GM23338 (cell line): ENCODE data around the gene TRMT61A. TPM values are rescaled to one million over a fixed set of nuclear protein-coding genes. Genes with fewer than 3 reads are reported as not detected.

Source experiments
- ATAC-seq: fragments of 200-7000 bp; cut with Tn5 transposase; 3 replicates; pipeline ENCODE4 v1.9.1; 2020
- DNase-seq: peaks from one replicate; pipeline ENCODE4 v3.0.0-alpha.2; 2015; ENCODE audit warnings: low spot score
- H2AFZ ChIP-seq: fragments of 200-600 bp; sonication (generic); 2 replicates; pipeline ENCODE4 v1.8.0; 2016; ENCODE audit warnings: antibody characterized with exemption, mild to moderate bottlenecking, moderate library complexity
- H3F3A ChIP-seq: fragments of 200-600 bp; sonication (generic); replicated peaks from 2 replicates; pipeline ENCODE4 v1.8.0; 2017; ENCODE audit warnings: antibody characterized with exemption, mixed run types, low read depth
- H3K27ac ChIP-seq: fragments of 200-600 bp; sonication (generic); 2 replicates; pipeline ENCODE4 v1.6.1; 2016; ENCODE audit warnings: low read depth
- H3K27me3 ChIP-seq: fragments of 200-600 bp; sonication (generic); 2 replicates; pipeline ENCODE4 v1.8.0; 2016; ENCODE audit warnings: mild to moderate bottlenecking, mixed run types, moderate library complexity; ENCODE audit not compliant: insufficient read depth
- H3K36me3 ChIP-seq: fragments of 200-600 bp; sonication (generic); 2 replicates; pipeline ENCODE4 v1.8.0; 2016; ENCODE audit warnings: mild to moderate bottlenecking; ENCODE audit not compliant: insufficient read depth
- H3K4me1 ChIP-seq: fragments of 200-600 bp; sonication (generic); 2 replicates; pipeline ENCODE4 v1.8.0; 2016; ENCODE audit warnings: mild to moderate bottlenecking, moderate library complexity; ENCODE audit not compliant: insufficient read depth
- H3K4me2 ChIP-seq: fragments of 200-600 bp; sonication (generic); 2 replicates; pipeline ENCODE4 v1.7.1; 2017; ENCODE audit warnings: mixed run types
- H3K4me3 ChIP-seq: fragments of 200-600 bp; sonication (generic); 2 replicates; pipeline ENCODE4 v1.6.1; 2016; ENCODE audit warnings: mixed run types
- H3K79me2 ChIP-seq: fragments of 200-600 bp; sonication (generic); replicated peaks from 2 replicates; pipeline ENCODE4 v1.8.0; 2017; ENCODE audit warnings: mild to moderate bottlenecking; ENCODE audit not compliant: insufficient read depth
- H3K9me2 ChIP-seq: fragments of 200-600 bp; sonication (generic); 2 replicates; pipeline ENCODE4 v1.8.0; 2017; ENCODE audit not compliant: insufficient read depth
- H4K20me1 ChIP-seq: fragments of 200-600 bp; sonication (generic); replicated peaks from 2 replicates; pipeline ENCODE4 v1.8.0; 2017; ENCODE audit warnings: mild to moderate bottlenecking; ENCODE audit not compliant: insufficient read depth
- H3K27ac Mint-ChIP-seq: 2 replicates; pipeline ENCODE4 v1.8.0; 2020; ENCODE audit warnings: inconsistent platforms, mild to moderate bottlenecking, moderate library complexity, mixed read lengths
- H3K27me3 Mint-ChIP-seq: 3 replicates; pipeline ENCODE4 v1.8.0; 2022; ENCODE audit warnings: low read depth, mild to moderate bottlenecking, moderate library complexity, mixed read lengths, inconsistent platforms; ENCODE audit not compliant: insufficient read depth, poor library complexity
- H3K36me3 Mint-ChIP-seq: 3 replicates; pipeline ENCODE4 v1.8.0; 2021; ENCODE audit warnings: low read depth, mild to moderate bottlenecking, inconsistent platforms, moderate library complexity, mixed read lengths
- H3K4me1 Mint-ChIP-seq: 3 replicates; pipeline ENCODE4 v1.8.0; 2020; ENCODE audit warnings: mild to moderate bottlenecking, inconsistent platforms, mixed read lengths
- H3K4me3 Mint-ChIP-seq: 3 replicates; pipeline ENCODE4 v1.8.0; 2021; ENCODE audit warnings: moderate library complexity, mild to moderate bottlenecking, inconsistent platforms, mixed read lengths
- H3K9me3 Mint-ChIP-seq: 3 replicates; pipeline ENCODE4 v1.8.0; 2020; ENCODE audit warnings: moderate library complexity, mild to moderate bottlenecking, inconsistent platforms, mixed read lengths
- CREB1 ChIP-seq: fragments of 250-450 bp; sonication (Bioruptor Pico); IDR thresholded peaks from 2 replicates; pipeline ENCODE4 v1.5.0; 2020; ENCODE audit warnings: low read depth, mild to moderate bottlenecking, moderate library complexity
- EZH2 ChIP-seq: fragments of 200-600 bp; sonication (generic); IDR thresholded peaks from one replicate; pipeline ENCODE4 v1.8.0; 2017; ENCODE audit warnings: antibody characterized with exemption, mild to moderate bottlenecking, low read depth; ENCODE audit not compliant: unreplicated experiment
- EZH2phosphoT487 ChIP-seq: fragments of 200-600 bp; sonication (generic); IDR thresholded peaks from one replicate; pipeline ENCODE4 v1.8.1; 2018; ENCODE audit warnings: antibody characterized with exemption; ENCODE audit not compliant: unreplicated experiment
- JUNB ChIP-seq: IDR thresholded peaks from one replicate; pipeline ENCODE4 v1.6.1; 2016; ENCODE audit warnings: antibody characterized with exemption; ENCODE audit not compliant: unreplicated experiment
- NANOG ChIP-seq: IDR thresholded peaks from 2 replicates; pipeline ENCODE4 v1.6.1; 2016; ENCODE audit warnings: antibody characterized with exemption, borderline replicate concordance
- POLR2AphosphoS5 ChIP-seq: IDR thresholded peaks from 2 replicates; pipeline ENCODE4 v1.6.1; 2016; ENCODE audit warnings: antibody characterized with exemption, low read depth
- REST ChIP-seq: IDR thresholded peaks from one replicate; pipeline ENCODE4 v1.6.1; 2018; ENCODE audit warnings: antibody characterized with exemption; ENCODE audit not compliant: unreplicated experiment
- STAT1 ChIP-seq: IDR thresholded peaks from one replicate; pipeline ENCODE4 v1.6.1; 2016; ENCODE audit warnings: antibody characterized with exemption; ENCODE audit not compliant: unreplicated experiment
- ZNF114 ChIP-seq: fragments of 250-450 bp; sonication (Bioruptor Pico); IDR thresholded peaks from 2 replicates; pipeline ENCODE4 v1.5.0; 2020; ENCODE audit warnings: mild to moderate bottlenecking, moderate library complexity
- ZNF331 ChIP-seq: fragments of 250-450 bp; sonication (Bioruptor Pico); IDR thresholded peaks from 2 replicates; pipeline ENCODE4 v1.5.0; 2020; ENCODE audit warnings: low read depth, mild to moderate bottlenecking, moderate library complexity
- polyA plus RNA-seq: library from polyadenylated mRNA; unstranded; fragments of >200 nt; fragmentation: Nextera tagmentation; extraction: Ambion mirVana; gene quantifications from 2 replicates; pipeline ENCODE4 v1.2.1, GENCODE V29; 2016
- total RNA-seq: library from RNA; depleted of rRNA; stranded (reverse); fragments of >200 nt; shearing (Covaris generic); gene quantifications from 2 replicates; pipeline ENCODE4 v1.2.3, GENCODE V29; 2014
- TF ChIP-seq, protein P1 (sequence below): IDR thresholded peaks from 2 replicates; pipeline ENCODE4 v1.6.1; 2016; ENCODE audit warnings: antibody characterized with exemption
- TF ChIP-seq, protein P2 (sequence below): fragments of 250-450 bp; sonication (Bioruptor Pico); IDR thresholded peaks from 2 replicates; pipeline ENCODE4 v1.5.0; 2020; ENCODE audit warnings: mild to moderate bottlenecking, moderate library complexity

Gene TRMT61A
- total and polyA plus RNA-seq, 2 experiments from 2014 or later = 13.4 to 28.2 TPM

DNA sequence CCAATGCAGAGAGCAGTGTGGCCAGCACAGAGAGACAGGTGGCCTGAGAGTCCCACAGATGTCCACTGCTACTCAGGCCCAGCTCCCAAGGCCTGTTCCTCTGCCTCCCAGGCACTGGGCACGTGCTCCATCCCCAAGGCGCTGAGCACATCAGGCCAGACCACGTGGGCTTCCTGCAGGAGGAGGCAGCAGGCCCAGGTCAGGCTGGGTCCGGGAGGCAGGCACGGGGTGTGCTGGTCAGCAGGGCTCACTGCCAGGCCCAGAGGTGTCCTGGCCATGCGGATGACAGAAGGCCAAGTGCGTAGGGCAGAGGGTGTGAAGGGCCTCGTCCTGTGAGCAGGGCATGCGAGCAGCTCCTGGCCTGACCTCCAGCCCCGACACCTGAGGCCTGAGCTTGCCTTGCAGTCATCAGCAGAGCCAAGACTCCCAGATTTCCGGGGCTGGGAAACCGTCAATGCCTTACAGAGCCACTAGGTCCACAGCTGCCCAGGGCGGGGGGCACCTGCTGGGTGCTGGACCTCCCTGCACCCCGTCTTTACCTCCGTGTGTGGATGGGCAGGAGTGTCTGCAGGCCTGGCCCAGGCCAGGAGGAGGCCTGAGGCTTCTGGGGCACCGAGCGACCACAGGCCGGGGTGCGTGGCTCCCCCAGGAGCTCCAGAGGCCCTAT, 14.9 kb downstream of the TRMT61A start (continued):
- TF ChIP-seq POLR2AphosphoS5 (no peak), NANOG (no peak)

DNA sequence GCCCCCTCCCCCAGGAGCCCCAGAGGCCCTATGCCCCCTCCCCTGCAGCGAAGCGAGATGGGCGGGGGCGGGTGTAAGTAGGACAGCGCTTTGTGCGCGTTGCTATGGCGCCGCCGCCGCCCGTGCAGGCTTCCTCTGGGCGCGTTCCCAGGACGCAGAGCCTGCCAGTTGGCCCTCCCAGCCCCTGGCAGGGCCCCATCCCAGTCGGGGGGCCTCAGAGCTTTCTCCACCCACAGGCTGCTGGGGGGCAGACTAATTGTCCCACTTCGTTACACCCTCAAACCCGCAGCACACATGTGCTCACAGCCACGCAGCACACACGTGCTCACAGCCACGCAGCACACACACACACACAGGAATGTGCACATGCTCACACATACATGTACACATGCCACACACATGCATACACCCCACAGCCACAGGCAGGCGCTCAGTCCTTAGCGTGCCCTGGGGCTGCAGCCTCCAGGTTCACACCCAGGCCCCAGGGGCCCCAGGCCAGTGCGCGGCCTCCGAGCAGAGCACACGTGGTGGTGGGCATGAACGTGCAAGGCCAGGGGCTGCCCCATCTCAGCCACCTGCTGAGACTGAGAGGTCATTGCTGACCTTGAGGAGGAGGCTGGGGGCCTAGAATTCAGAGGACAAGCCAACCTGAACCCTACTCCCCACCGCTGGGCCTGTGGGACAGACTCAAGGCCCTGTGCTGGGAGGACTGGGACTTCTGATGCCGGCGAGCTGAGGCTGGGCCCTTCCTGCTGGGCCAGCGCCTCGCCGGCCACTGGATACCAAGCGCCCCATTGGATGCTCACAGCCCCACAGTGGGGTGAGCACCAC, 15.6 kb downstream of the TRMT61A start:
- peaks cover 9% of the 10 kb centered on the region; the same call in 1 of the 3 replicates for H3K4me1 Mint-ChIP-seq
- Histone ChIP-seq H3K79me2 (no peaks in the 10 kb centered on the region), H4K20me1 (no peaks in the 10 kb centered on the region), H3K4me2 (no peak overlapping the region), H3K4me3 (no peak overlapping the region), H3K4me1 (peaks cover 18% of the 10 kb centered on the region), H3K27ac (no peak overlapping the region), H3K9me2 (no peaks in the 10 kb centered on the region), H3K36me3 (no peaks in the 10 kb centered on the region), H3K27me3 (no peaks in the 10 kb centered on the region; the same call in 1 of the 2 replicates), H2AFZ (no peak overlapping the region), H3F3A (0 out of 2 replicates have a peak, but pooled peaks cover 3% of the 10 kb centered on the region)
- no peaks in the 10 kb centered on the region for H3K36me3 Mint-ChIP-seq
- H3K27me3 Mint-ChIP-seq = peaks cover 15% of the 10 kb centered on the region
- no peak overlapping the region for H3K27ac Mint-ChIP-seq
- DNase-seq (peak; percentile 44), ATAC-seq (no peak)
- no peaks in the 10 kb centered on the region for H3K9me3 Mint-ChIP-seq
- no peak overlapping the region for H3K4me3 Mint-ChIP-seq
- TF ChIP-seq ZNF114 (CRISPR knock-in tag) (no peak), CREB1 (CRISPR knock-in tag) (no peak), REST (no peak), EZH2 (no peak), STAT1 (no peak), ZNF331 (CRISPR knock-in tag) (no peak), NANOG (no peak), JUNB (no peak), EZH2phosphoT487 (no peak)
- TF ChIP-seq, protein P1, sequence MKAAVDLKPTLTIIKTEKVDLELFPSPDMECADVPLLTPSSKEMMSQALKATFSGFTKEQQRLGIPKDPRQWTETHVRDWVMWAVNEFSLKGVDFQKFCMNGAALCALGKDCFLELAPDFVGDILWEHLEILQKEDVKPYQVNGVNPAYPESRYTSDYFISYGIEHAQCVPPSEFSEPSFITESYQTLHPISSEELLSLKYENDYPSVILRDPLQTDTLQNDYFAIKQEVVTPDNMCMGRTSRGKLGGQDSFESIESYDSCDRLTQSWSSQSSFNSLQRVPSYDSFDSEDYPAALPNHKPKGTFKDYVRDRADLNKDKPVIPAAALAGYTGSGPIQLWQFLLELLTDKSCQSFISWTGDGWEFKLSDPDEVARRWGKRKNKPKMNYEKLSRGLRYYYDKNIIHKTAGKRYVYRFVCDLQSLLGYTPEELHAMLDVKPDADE = no peak
- TF ChIP-seq, protein P2, sequence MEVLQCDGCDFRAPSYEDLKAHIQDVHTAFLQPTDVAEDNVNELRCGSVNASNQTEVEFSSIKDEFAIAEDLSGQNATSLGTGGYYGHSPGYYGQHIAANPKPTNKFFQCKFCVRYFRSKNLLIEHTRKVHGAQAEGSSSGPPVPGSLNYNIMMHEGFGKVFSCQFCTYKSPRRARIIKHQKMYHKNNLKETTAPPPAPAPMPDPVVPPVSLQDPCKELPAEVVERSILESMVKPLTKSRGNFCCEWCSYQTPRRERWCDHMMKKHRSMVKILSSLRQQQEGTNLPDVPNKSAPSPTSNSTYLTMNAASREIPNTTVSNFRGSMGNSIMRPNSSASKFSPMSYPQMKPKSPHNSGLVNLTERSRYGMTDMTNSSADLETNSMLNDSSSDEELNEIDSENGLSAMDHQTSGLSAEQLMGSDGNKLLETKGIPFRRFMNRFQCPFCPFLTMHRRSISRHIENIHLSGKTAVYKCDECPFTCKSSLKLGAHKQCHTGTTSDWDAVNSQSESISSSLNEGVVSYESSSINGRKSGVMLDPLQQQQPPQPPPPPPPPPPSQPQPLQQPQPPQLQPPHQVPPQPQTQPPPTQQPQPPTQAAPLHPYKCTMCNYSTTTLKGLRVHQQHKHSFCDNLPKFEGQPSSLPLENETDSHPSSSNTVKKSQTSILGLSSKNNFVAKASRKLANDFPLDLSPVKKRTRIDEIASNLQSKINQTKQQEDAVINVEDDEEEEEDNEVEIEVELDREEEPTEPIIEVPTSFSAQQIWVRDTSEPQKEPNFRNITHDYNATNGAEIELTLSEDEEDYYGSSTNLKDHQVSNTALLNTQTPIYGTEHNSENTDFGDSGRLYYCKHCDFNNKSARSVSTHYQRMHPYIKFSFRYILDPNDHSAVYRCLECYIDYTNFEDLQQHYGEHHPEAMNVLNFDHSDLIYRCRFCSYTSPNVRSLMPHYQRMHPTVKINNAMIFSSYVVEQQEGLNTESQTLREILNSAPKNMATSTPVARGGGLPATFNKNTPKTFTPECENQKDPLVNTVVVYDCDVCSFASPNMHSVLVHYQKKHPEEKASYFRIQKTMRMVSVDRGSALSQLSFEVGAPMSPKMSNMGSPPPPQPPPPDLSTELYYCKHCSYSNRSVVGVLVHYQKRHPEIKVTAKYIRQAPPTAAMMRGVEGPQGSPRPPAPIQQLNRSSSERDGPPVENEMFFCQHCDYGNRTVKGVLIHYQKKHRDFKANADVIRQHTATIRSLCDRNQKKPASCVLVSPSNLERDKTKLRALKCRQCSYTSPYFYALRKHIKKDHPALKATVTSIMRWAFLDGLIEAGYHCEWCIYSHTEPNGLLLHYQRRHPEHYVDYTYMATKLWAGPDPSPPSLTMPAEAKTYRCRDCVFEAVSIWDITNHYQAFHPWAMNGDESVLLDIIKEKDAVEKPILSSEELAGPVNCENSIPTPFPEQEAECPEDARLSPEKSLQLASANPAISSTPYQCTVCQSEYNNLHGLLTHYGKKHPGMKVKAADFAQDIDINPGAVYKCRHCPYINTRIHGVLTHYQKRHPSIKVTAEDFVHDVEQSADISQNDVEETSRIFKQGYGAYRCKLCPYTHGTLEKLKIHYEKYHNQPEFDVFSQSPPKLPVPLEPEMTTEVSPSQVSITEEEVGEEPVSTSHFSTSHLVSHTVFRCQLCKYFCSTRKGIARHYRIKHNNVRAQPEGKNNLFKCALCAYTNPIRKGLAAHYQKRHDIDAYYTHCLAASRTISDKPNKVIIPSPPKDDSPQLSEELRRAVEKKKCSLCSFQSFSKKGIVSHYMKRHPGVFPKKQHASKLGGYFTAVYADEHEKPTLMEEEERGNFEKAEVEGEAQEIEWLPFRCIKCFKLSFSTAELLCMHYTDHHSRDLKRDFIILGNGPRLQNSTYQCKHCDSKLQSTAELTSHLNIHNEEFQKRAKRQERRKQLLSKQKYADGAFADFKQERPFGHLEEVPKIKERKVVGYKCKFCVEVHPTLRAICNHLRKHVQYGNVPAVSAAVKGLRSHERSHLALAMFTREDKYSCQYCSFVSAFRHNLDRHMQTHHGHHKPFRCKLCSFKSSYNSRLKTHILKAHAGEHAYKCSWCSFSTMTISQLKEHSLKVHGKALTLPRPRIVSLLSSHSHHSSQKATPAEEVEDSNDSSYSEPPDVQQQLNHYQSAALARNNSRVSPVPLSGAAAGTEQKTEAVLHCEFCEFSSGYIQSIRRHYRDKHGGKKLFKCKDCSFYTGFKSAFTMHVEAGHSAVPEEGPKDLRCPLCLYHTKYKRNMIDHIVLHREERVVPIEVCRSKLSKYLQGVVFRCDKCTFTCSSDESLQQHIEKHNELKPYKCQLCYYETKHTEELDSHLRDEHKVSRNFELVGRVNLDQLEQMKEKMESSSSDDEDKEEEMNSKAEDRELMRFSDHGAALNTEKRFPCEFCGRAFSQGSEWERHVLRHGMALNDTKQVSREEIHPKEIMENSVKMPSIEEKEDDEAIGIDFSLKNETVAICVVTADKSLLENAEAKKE = no peak
